Smooth muscle cell (in vitro differentiated cells): Measurements from ENCODE around the gene ZNRF1. TPM values are rescaled to one million over a fixed set of nuclear protein-coding genes. Genes with fewer than 3 reads are reported as not detected.

Experiments used
- DNase-seq: peaks from one replicate; lab custom pipeline; 2025; ENCODE audit not compliant: unreplicated experiment; lab: John Stamatoyannopoulos, UW
- H2AFZ ChIP-seq: fragments of 200-600 bp; sonication (generic); 2 replicates; pipeline ENCODE4 v1.6.0; 2016; ENCODE audit warnings: antibody characterized with exemption, low read depth, mild to moderate bottlenecking
- H3F3A ChIP-seq: fragments of 200-600 bp; sonication (generic); 2 replicates; pipeline ENCODE4 v1.6.0; 2017; ENCODE audit warnings: antibody characterized with exemption, low read depth
- H3K27ac ChIP-seq: fragments of 200-600 bp; sonication (generic); 2 replicates; pipeline ENCODE4 v1.5.1; 2016; ENCODE audit warnings: low read depth, mild to moderate bottlenecking
- H3K27me3 ChIP-seq: fragments of 200-600 bp; sonication (generic); 2 replicates; pipeline ENCODE4 v1.6.1; 2016; ENCODE audit warnings: low read depth, mild to moderate bottlenecking
- H3K36me3 ChIP-seq: fragments of 200-600 bp; sonication (generic); 2 replicates; pipeline ENCODE4 v1.5.1; 2016; ENCODE audit warnings: low read depth
- H3K4me1 ChIP-seq: fragments of 200-600 bp; sonication (generic); 2 replicates; pipeline ENCODE4 v1.5.1; 2016; ENCODE audit warnings: low read depth
- H3K4me2 ChIP-seq: fragments of 200-600 bp; sonication (generic); 2 replicates; pipeline ENCODE4 v1.6.0; 2016; ENCODE audit warnings: mild to moderate bottlenecking
- H3K4me3 ChIP-seq: fragments of 200-600 bp; sonication (generic); 2 replicates; pipeline ENCODE4 v1.5.1; 2016; ENCODE audit warnings: mild to moderate bottlenecking
- H3K79me2 ChIP-seq: fragments of 200-600 bp; sonication (generic); 2 replicates; pipeline ENCODE4 v1.6.0; 2016; ENCODE audit warnings: low read depth, mild to moderate bottlenecking
- H3K9ac ChIP-seq: fragments of 200-600 bp; sonication (generic); 2 replicates; pipeline ENCODE4 v1.6.0; 2016; ENCODE audit warnings: low read depth
- H3K9me3 ChIP-seq: fragments of 200-600 bp; sonication (generic); replicated peaks from 2 replicates; pipeline ENCODE4 v1.5.1; 2016; ENCODE audit warnings: low read depth
- H4K20me1 ChIP-seq: fragments of 200-600 bp; sonication (generic); 2 replicates; pipeline ENCODE4 v1.6.0; 2016; ENCODE audit warnings: low read depth
- WGBS: methylation state at CpG from one replicate; pipeline ENCODE4 v1.1.7; 2016; ENCODE audit warnings: low lambda C conversion rate; 5-methylcytosine and 5-hydroxymethylcytosine counted together
- polyA plus RNA-seq: library from polyadenylated mRNA; unstranded; fragments of >200 nt; fragmentation: Nextera tagmentation; extraction: Ambion mirVana; gene quantifications from 2 replicates; pipeline ENCODE4 v1.2.1, GENCODE V29; 2016
- total RNA-seq: library from RNA; depleted of rRNA; stranded (reverse); fragments of >200 nt; gene quantifications from 2 replicates; pipeline ENCODE4 v1.2.3, GENCODE V29; 2014
- TF ChIP-seq, protein P1 (sequence below): fragments of 200-600 bp; sonication (generic); IDR thresholded peaks from 2 replicates; pipeline ENCODE4 v1.5.1; 2017; ENCODE audit warnings: borderline replicate concordance, mild to moderate bottlenecking, antibody characterized with exemption; ENCODE audit not compliant: insufficient read depth, poor library complexity, severe bottlenecking

Gene ZNRF1
- total and polyA plus RNA-seq, 2 experiments from 2014 or later: 18.2 to 45.4 TPM

DNA sequence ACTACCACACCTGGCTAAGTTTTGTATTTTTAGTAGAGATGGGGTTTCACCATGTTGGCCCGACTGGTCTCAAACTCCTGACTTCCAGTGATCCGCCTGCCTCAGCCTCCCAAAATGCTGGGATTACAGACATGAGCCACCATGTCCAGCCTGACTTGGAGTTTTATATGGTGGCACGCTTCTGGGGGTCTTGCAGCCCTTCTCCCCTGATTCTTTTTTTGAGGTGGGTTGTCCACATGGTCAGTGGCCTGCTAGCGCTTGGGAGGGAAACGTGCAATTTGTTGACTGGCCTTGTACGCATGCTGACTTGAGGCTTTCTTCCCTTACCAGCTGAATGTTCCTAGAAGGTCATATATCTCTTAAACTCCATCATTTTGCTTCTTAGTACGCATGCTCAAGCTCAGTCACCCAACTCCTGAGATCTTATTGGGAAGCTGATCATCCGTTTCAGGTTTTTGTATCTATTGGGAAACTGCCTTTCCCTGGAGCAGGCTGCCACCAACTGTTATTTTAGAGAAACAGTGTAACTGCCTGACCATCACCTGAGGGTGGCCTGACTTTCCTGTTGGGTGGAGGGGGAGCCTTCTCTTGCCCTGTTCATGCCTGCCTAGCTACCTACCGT, 131.4 kb downstream of the ZNRF1 start:
- Histone ChIP-seq H3K27me3 (no peaks in the 10 kb centered on the region), H3K27ac (no peak overlapping the region), H3K9me3 (no peaks in the 10 kb centered on the region), H2AFZ (no peak overlapping the region), H3K4me3 (no peak overlapping the region), H4K20me1 (no peaks in the 10 kb centered on the region), H3K4me1 (no peaks in the 10 kb centered on the region), H3K4me2 (no peak overlapping the region), H3K9ac (no peak overlapping the region), H3F3A (no peaks in the 10 kb centered on the region), H3K79me2 (no peaks in the 10 kb centered on the region), H3K36me3 (no peaks in the 10 kb centered on the region)
- DNase-seq: no peak
- TF ChIP-seq, protein P1, sequence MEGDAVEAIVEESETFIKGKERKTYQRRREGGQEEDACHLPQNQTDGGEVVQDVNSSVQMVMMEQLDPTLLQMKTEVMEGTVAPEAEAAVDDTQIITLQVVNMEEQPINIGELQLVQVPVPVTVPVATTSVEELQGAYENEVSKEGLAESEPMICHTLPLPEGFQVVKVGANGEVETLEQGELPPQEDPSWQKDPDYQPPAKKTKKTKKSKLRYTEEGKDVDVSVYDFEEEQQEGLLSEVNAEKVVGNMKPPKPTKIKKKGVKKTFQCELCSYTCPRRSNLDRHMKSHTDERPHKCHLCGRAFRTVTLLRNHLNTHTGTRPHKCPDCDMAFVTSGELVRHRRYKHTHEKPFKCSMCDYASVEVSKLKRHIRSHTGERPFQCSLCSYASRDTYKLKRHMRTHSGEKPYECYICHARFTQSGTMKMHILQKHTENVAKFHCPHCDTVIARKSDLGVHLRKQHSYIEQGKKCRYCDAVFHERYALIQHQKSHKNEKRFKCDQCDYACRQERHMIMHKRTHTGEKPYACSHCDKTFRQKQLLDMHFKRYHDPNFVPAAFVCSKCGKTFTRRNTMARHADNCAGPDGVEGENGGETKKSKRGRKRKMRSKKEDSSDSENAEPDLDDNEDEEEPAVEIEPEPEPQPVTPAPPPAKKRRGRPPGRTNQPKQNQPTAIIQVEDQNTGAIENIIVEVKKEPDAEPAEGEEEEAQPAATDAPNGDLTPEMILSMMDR: no peak
- 86% methylated on average over 9 of the region's 9 CpGs for WGBS

GRCh38 chr16:75131081-75131480, 132.3 kb downstream of the ZNRF1 start:
- DNase-seq: no peak
- Histone ChIP-seq H2AFZ (no peak overlapping the region), H3K36me3 (no peaks in the 10 kb centered on the region), H3K4me2 (no peak overlapping the region), H3K4me1 (no peaks in the 10 kb centered on the region), H3K27ac (no peak overlapping the region), H3K79me2 (no peaks in the 10 kb centered on the region), H4K20me1 (no peaks in the 10 kb centered on the region), H3K4me3 (no peak overlapping the region), H3K9me3 (no peaks in the 10 kb centered on the region), H3K9ac (no peak overlapping the region), H3F3A (no peaks in the 10 kb centered on the region), H3K27me3 (no peaks in the 10 kb centered on the region)
- WGBS: 70% methylated on average over 7 of the region's 7 CpGs
- TF ChIP-seq, protein P1: no peak

- Histone ChIP-seq H3K27me3 (no peaks in the 10 kb centered on the region), H4K20me1 (no peaks in the 10 kb centered on the region), H3K27ac (no peak overlapping the region), H3K4me2 (no peak overlapping the region), H3K36me3 (no peaks in the 10 kb centered on the region), H3K9me3 (no peaks in the 10 kb centered on the region), H3K4me1 (no peaks in the 10 kb centered on the region), H2AFZ (no peak overlapping the region), H3F3A (no peaks in the 10 kb centered on the region), H3K4me3 (no peak overlapping the region), H3K79me2 (no peaks in the 10 kb centered on the region), H3K9ac (no peak overlapping the region)
- no peak for DNase-seq
- 92% methylated on average over 8 of the region's 8 CpGs for WGBS
- TF ChIP-seq, protein P1: no peak
Measured at GRCh38 chr16:75138233-75138632, 139.4 kb downstream of the ZNRF1 start.

DNA sequence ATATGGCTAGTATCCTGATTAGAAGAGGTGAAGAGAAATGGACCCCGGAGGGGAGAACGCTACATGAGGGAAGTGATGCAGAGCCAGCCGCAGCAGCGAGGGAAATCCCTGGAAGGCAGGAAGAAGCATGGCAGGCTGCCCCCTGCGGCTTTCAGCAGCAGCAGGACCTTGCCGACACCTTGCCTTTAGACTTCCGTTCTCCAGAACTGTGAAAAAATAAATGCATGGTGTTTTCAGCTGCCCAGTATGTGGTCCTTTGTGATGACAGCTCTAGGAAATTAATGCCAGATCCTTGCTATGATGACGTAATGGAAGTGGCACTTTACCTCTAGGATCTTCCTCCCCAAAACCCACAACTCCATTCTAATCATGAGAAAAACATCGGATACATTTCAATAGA, 139.8 kb downstream of the ZNRF1 start:
- WGBS: 72% methylated on average over 9 of the region's 9 CpGs
- no peak overlapping the region for H3K27ac ChIP-seq

More for the DNA sequence above, 139.8 kb downstream of the ZNRF1 start:
- no peak overlapping the region for H3K4me3 ChIP-seq
- no peaks in the 10 kb centered on the region for H3K4me1 ChIP-seq
- H3K27me3 ChIP-seq: no peaks in the 10 kb centered on the region
- H3K9me3 ChIP-seq: no peaks in the 10 kb centered on the region
- H3K79me2 ChIP-seq: no peaks in the 10 kb centered on the region
- TF ChIP-seq, protein P1: no peak
- H3K9ac ChIP-seq: no peak overlapping the region
- no peak for DNase-seq
- no peak overlapping the region for H2AFZ ChIP-seq
- no peaks in the 10 kb centered on the region for H3F3A ChIP-seq
- H3K4me2 ChIP-seq: no peak overlapping the region
- no peaks in the 10 kb centered on the region for H4K20me1 ChIP-seq
- H3K36me3 ChIP-seq: no peaks in the 10 kb centered on the region
